Measurements from ENCODE around the gene ZNF311.
"Not testable (repeated sequence)": the region's sequence is repeated elsewhere in the genome, so short reads cannot be mapped to it uniquely, and the experiment has no call there.

ZNF311 gene

GRCh38 chr6:28982476-28983266, 22.4 kb downstream of the ZNF311 start:
- ATAC-seq: peak; percentile 14 to 29

- peak; percentile 66 to 67 for ATAC-seq
Observed at GRCh38 chr6:28981833-28982475, 23.2 kb downstream of the ZNF311 start.

GRCh38 chr6:28981431-28981832, 23.7 kb downstream of the ZNF311 start:
- ATAC-seq: peak; percentile 40 to 42

GRCh38 chr6:28980852-28981430, 24.2 kb downstream of the ZNF311 start:
- peak; percentile 11 to 58 for ATAC-seq

GRCh38 chr6:28980137-28980851, 24.8 kb downstream of the ZNF311 start:
- no peak for ATAC-seq

GRCh38 chr6:28979679-28980078, 25.4 kb downstream of the ZNF311 start:
- ATAC-seq: no peak

- ATAC-seq: no peak
Observed at GRCh38 chr6:28978959-28979561, 26.1 kb downstream of the ZNF311 start.

- ATAC-seq: no peak
Observed at GRCh38 chr6:28978133-28978491, 27.0 kb downstream of the ZNF311 start.

- ATAC-seq: no peak
Observed at GRCh38 chr6:28977341-28978132, 27.6 kb downstream of the ZNF311 start.

- no peak for ATAC-seq
Observed at GRCh38 chr6:28976677-28977076, 28.4 kb downstream of the ZNF311 start.

- ATAC-seq: no peak
Observed at GRCh38 chr6:28974505-28974904, 30.6 kb downstream of the ZNF311 start.

- not testable (repeated sequence) for ATAC-seq
Observed at GRCh38 chr6:28970056-28970455, 35.1 kb downstream of the ZNF311 start.

GRCh38 chr6:28969129-28969528, 36.0 kb downstream of the ZNF311 start:
- no peak for ATAC-seq

- ATAC-seq: no peak
Observed at GRCh38 chr6:28968476-28968875, 36.6 kb downstream of the ZNF311 start.

GRCh38 chr6:28965706-28966105, 39.4 kb downstream of the ZNF311 start:
- no peak for ATAC-seq

- ATAC-seq: no peak
Observed at GRCh38 chr6:28960846-28961500, 44.1 kb downstream of the ZNF311 start.

- ATAC-seq: not testable (repeated sequence)
Observed at GRCh38 chr6:28958561-28959243, 46.4 kb downstream of the ZNF311 start.

GRCh38 chr6:28957795-28958314, 47.3 kb downstream of the ZNF311 start:
- ATAC-seq: not testable (repeated sequence)

GRCh38 chr6:28956331-28956730, 48.8 kb downstream of the ZNF311 start:
- no peak for ATAC-seq

GRCh38 chr6:28953585-28954258, 51.4 kb downstream of the ZNF311 start:
- ATAC-seq: no peak

All from activated CD4-positive, CD25-positive, alpha-beta regulatory T cell treated with anti-CD3 and anti-CD28 coated beads, Interleukin-2, amount 50 U/mL, for 24 hours (primary cell).